GM20000 (cell line): ENCODE results near the gene FCN3.

Experiments
- DNase-seq: peaks from one replicate; pipeline ENCODE4 v3.0.0; 2012; ENCODE audit warnings: low spot score
- CTCF ChIP-seq: IDR thresholded peaks from 2 replicates; pipeline ENCODE4 v1.5.1; 2012; ENCODE audit warnings: mild to moderate bottlenecking, control low read depth; ENCODE audit errors: extremely low read depth, missing control alignments

Gene FCN3

GRCh38 chr1:27374362-27375086 lies at the start of gene FCN3:
Gene FCN3 (minus strand): TSS chr1:27374824. CDS start chr1:27374818, 6 bp downstream.
- TF ChIP-seq CTCF, result no peak
- DNase-seq, result no peak

DNA sequence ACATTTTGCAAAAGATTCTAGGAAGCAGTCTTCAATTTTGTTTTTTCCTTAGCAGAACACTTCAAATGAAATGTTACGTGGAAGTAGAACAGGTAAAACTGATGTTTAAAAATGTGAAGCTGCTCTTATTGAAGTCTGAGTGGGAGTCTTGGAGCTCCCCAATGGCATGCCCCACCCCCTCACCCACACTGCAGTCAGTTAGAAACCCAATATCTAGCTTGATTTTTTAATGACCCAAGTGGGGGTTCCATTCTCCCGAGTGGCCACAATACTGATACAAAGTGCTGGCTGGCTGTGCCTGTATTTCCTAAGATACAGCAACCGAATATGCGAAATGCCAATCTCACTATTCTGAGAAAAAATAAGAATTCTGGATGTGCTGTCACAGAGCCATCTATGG lies 49.1 kb upstream of the FCN3 start:
- no peak for DNase-seq

DNA sequence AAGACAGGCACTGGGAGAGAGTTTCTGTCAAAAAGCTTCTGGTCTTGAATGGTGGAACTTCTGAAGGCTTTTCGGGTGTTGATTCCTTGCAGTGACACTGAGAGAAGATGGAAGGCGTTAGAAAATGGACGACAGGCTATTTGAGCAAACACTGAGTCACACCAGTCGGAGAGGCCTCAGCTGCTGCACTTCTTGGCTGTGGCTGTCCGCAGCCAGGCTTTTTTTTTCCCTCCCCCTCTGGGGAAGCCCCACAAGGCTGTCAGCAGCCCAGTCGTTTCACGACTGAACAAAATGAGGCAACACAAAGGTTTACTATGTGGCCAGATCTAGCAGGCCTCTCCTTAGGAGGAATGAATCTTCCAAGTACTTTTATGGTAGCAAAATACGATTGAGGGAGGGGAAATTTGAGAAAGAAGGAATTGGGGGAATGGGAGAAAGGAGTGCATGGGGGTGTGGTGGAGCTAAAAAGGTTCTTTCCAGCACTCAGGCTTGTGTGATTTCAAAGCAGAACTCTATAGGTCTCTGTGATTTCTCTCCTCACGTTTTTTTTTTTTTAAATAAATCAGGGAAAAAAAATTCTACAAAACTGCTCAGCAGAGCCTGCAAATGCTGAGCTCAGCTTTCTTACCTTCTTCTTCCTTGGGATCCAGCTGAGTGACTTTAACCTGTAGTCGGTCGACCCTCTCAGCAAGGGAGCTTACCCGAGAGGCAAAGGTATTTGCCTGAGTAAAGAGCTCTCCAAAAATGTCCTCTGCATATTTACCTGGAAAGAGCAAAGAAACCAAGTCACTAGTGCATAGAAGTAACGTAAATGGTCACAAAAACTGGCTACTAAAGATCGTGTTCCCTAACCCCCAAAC lies 43.9 kb upstream of the FCN3 start:
- DNase-seq, result peak; percentile 81
- no peak for TF ChIP-seq CTCF

More for the DNA sequence above, 49.1 kb upstream of the FCN3 start:
- no peak for TF ChIP-seq CTCF

DNA sequence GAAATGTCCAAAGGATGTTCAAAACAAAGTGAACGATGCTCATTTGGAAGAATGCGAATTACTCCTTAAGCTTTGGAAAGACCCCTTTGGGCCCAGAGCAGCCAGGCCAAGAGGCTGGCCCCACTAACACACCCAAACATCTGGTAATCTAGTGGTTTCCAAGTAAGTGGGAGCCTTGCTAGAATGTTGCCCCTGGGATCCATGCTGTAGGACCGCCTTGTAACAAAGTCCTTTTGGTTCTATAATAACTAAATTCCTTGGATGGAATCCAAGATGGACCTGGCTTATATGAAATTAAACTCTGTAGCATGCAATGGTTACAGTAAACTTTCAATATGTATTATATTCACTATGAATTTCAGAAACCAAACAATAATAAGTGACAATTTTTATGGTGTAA lies 43.1 kb upstream of the FCN3 start:
- TF ChIP-seq CTCF, result no peak
- DNase-seq, result no peak

DNA sequence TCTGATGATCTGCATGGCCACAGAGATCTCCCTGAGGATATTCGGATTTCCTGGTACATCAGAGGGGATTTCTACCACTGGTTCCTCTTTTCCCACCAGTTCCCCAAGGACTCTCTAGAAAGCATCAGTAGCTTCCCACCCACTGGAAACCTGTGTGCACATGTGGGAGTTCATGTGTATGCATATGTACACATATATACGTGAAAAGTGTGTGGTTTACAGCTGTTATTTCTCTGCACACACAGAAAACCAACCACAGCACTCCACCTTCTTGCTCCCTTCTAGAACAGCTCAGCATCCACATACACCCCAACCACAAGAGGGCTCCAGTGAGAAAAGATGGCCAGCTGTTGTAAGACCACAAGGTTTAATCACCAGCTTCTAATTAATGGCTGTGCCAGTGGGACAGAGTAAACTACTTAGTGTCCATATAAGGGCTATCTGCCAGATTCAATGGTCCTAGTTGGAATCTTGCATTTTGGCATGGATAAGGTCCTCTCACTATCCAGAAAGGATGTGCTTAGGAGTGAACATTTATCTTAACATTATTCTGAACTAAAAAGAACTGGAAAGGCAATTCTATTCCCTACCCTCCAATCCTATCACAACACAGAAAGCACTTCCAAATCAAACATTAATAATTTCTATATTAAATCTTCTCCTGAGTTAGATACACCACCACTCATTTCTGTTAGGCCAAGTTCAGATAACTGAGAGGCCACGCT lies 41.9 kb upstream of the FCN3 start:
- peak; percentile 72 for TF ChIP-seq CTCF
- no peak for DNase-seq

- no peak for DNase-seq
- no peak for TF ChIP-seq CTCF
Measured at GRCh38 chr1:27414091-27414490, 39.5 kb upstream of the FCN3 start.
